Chondrocyte (in vitro differentiated cells): ENCODE results near the gene UBA52. TPM values are rescaled to one million over a fixed set of nuclear protein-coding genes. Genes with fewer than 3 reads are reported as not detected.

Source experiments
- DNase-seq: peaks from one replicate; pipeline ENCODE4 v3.0.0; 2021; ENCODE audit warnings: mixed read lengths, low spot score
- H3K27ac Mint-ChIP-seq: one replicate; pipeline ENCODE4 v1.8.0; 2021; ENCODE audit warnings: mild to moderate bottlenecking, moderate library complexity, mixed read lengths; ENCODE audit not compliant: unreplicated experiment
- H3K27me3 Mint-ChIP-seq: 2 replicates; pipeline ENCODE4 v1.8.0; 2021; ENCODE audit warnings: low read depth, mixed read lengths
- H3K36me3 Mint-ChIP-seq: 2 replicates; pipeline ENCODE4 v1.8.0; 2021; ENCODE audit warnings: low read depth, mixed read lengths
- H3K4me1 Mint-ChIP-seq: 2 replicates; pipeline ENCODE4 v1.8.0; 2021; ENCODE audit warnings: low read depth, mild to moderate bottlenecking, mixed read lengths
- H3K4me3 Mint-ChIP-seq: one replicate; pipeline ENCODE4 v1.8.0; 2021; ENCODE audit warnings: mild to moderate bottlenecking, moderate library complexity, mixed read lengths; ENCODE audit not compliant: unreplicated experiment
- H3K9me3 Mint-ChIP-seq: 2 replicates; pipeline ENCODE4 v1.8.0; 2021; ENCODE audit warnings: low read depth, mixed read lengths
- total RNA-seq: library from RNA; stranded (reverse); gene quantifications from 3 replicates; pipeline ENCODE4 v1.2.1, GENCODE V29; 2021
- TF ChIP-seq, protein P1 (sequence below): fragments of 200-600 bp; sonication (generic); IDR thresholded peaks from 2 replicates; pipeline ENCODE4 v1.5.0; 2021; ENCODE audit warnings: antibody characterized with exemption, mild to moderate bottlenecking, moderate library complexity

UBA52 gene
- total RNA-seq, 1 donor from 2014 or later: 749 TPM

DNA sequence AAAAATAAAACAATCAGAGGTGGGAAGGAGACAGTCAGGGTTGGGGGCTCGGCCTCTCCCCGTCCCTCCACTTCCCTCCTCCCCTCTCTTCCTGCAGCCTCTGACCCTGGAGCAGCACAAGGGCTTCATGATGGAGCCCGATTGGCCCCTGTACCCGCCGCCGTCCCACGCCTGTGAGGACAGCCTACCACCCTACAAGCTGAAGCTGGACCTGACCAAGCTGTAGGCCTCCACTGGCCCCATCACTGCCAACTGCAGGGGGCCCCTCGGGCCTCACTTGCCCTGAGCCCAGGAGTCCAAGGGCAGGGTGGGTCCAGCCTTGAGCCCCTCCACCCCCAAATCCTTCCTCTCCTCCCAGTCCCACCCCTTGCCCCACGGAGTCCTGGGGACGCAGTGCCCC, 48.7 kb downstream of the UBA52 start:
- H3K27me3 Mint-ChIP-seq: no peaks in the 10 kb centered on the region
- no peak overlapping the region for H3K27ac Mint-ChIP-seq
- no peak for DNase-seq
- H3K4me3 Mint-ChIP-seq: no peak overlapping the region
- TF ChIP-seq, protein P1, sequence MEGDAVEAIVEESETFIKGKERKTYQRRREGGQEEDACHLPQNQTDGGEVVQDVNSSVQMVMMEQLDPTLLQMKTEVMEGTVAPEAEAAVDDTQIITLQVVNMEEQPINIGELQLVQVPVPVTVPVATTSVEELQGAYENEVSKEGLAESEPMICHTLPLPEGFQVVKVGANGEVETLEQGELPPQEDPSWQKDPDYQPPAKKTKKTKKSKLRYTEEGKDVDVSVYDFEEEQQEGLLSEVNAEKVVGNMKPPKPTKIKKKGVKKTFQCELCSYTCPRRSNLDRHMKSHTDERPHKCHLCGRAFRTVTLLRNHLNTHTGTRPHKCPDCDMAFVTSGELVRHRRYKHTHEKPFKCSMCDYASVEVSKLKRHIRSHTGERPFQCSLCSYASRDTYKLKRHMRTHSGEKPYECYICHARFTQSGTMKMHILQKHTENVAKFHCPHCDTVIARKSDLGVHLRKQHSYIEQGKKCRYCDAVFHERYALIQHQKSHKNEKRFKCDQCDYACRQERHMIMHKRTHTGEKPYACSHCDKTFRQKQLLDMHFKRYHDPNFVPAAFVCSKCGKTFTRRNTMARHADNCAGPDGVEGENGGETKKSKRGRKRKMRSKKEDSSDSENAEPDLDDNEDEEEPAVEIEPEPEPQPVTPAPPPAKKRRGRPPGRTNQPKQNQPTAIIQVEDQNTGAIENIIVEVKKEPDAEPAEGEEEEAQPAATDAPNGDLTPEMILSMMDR: no peak
- H3K4me1 Mint-ChIP-seq: no peaks in the 10 kb centered on the region
- no peaks in the 10 kb centered on the region for H3K9me3 Mint-ChIP-seq
- H3K36me3 Mint-ChIP-seq: no peaks in the 10 kb centered on the region

DNA sequence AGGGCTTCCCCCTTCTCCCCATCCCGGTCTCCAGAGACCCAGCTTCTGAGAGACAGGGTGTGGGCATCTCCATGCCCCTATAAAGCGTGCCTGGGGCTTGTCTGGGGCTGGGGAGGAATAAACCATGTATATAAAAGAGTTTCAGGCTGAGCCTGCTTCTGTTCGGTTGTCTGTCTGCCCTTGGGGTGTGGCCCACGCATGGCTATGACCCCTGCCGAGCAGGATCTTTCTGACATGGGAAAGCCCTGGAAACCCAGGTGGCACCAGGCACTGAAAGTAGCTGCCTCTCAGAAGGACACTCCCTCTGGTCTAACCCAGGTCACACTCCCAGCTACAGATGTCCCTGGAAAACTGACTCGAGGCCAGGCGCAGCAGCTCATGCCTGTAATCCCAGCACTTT, 49.2 kb downstream of the UBA52 start:
- no peaks in the 10 kb centered on the region for H3K9me3 Mint-ChIP-seq
- no peak overlapping the region for H3K27ac Mint-ChIP-seq
- no peaks in the 10 kb centered on the region for H3K4me1 Mint-ChIP-seq
- no peaks in the 10 kb centered on the region for H3K36me3 Mint-ChIP-seq
- H3K27me3 Mint-ChIP-seq: no peaks in the 10 kb centered on the region
- H3K4me3 Mint-ChIP-seq: no peak overlapping the region
- TF ChIP-seq, protein P1: no peak
- no peak for DNase-seq

DNA sequence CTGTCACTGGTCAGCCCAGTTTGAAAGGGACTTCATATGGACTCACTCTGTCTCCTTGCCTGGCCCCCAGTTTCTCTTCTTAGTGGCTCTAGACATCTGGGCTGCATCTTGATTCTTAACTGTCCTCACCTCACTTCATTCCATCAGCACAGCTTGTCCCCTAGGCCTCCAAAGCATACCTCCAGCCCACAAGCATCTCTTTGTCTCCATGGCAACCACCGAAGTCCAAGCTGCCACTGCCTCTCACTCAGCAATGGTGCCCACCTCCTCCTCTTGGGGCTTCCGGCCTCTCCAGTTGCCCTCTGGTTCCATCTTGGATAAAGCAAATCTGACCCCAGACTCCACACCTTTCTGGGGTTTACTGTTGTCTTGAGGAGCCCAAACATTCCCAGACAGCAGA, 55.2 kb downstream of the UBA52 start:
- TF ChIP-seq, protein P1: no peak
- Mint-ChIP-seq H3K4me3 (no peak overlapping the region), H3K27ac (no peak overlapping the region), H3K36me3 (no peaks in the 10 kb centered on the region), H3K4me1 (peaks cover 6% of the 10 kb centered on the region), H3K27me3 (no peaks in the 10 kb centered on the region), H3K9me3 (no peaks in the 10 kb centered on the region)
- DNase-seq: no peak

Other genes with a start within 250 kb of the UBA52 start
- gene LSM4, start 248.8 kb upstream of the UBA52 start, total RNA-seq: 68.1 to 84.8 TPM (median 73.0 TPM) in 3 replicates
- 18.6 to 21.5 TPM (median 21.1 TPM) in 3 replicates for gene PGPEP1, start 231.3 kb upstream of the UBA52 start, total RNA-seq
- 6.2 to 149 TPM (median 149 TPM) in 3 replicates for gene GDF15, start 185.7 kb upstream of the UBA52 start, total RNA-seq
- gene LRRC25, start 174.2 kb upstream of the UBA52 start, total RNA-seq: not detected in 3 replicates
- gene SSBP4, start 152.5 kb upstream of the UBA52 start, total RNA-seq: 54.8 to 72.3 TPM (median 56.3 TPM) in 3 replicates
- gene ISYNA1, start 133.7 kb upstream of the UBA52 start, total RNA-seq: 56.5 to 213 TPM (median 208 TPM) in 3 replicates
- gene ELL, start 49.8 kb upstream of the UBA52 start, total RNA-seq: 12.4 to 14.0 TPM (median 13.0 TPM) in 3 replicates
- gene FKBP8, start 28.3 kb upstream of the UBA52 start, total RNA-seq: 168 to 192 TPM (median 190 TPM) in 3 replicates
- 63.4 to 69.8 TPM (median 65.4 TPM) in 3 replicates for gene KXD1, start 14.0 kb upstream of the UBA52 start, total RNA-seq
- gene REX1BD, start 16.9 kb downstream of the UBA52 start, total RNA-seq: 46.9 to 89.0 TPM (median 54.1 TPM) in 3 replicates
- gene CRLF1, start 34.9 kb downstream of the UBA52 start, total RNA-seq: 13.2 to 21.9 TPM (median 15.3 TPM) in 3 replicates
- gene TMEM59L, start 41.0 kb downstream of the UBA52 start, total RNA-seq: 4.4 to 4.8 TPM (median 4.4 TPM) in 3 replicates
- gene KLHL26, start 65.2 kb downstream of the UBA52 start, total RNA-seq: 6.6 to 9.8 TPM (median 8.0 TPM) in 3 replicates
- 14.6 to 17.2 TPM (median 15.5 TPM) in 3 replicates for gene CRTC1, start 111.8 kb downstream of the UBA52 start, total RNA-seq
- gene COMP, start 219.4 kb downstream of the UBA52 start, total RNA-seq: 10.6 to 17.2 TPM (median 14.5 TPM) in 3 replicates